ENCODE data around the gene CD79B.
"Not testable (repeated sequence)": the region's sequence is repeated elsewhere in the genome, so short reads cannot be mapped to it uniquely, and the experiment has no call there.

The CD79B gene

GRCh38 chr17:63909586-63909985, 22.5 kb downstream of the CD79B start:
- not testable (repeated sequence) for DNase-seq

GRCh38 chr17:63907161-63907778, 24.9 kb downstream of the CD79B start:
- not testable (repeated sequence) for DNase-seq

GRCh38 chr17:63904796-63905195, 27.3 kb downstream of the CD79B start:
- DNase-seq = not testable (repeated sequence)

GRCh38 chr17:63903787-63904201, 28.3 kb downstream of the CD79B start:
- not testable (repeated sequence) for DNase-seq

GRCh38 chr17:63901971-63902370, 30.2 kb downstream of the CD79B start:
- DNase-seq = not testable (repeated sequence)

GRCh38 chr17:63898899-63899798, 33.0 kb downstream of the CD79B start:
- DNase-seq = not testable (repeated sequence)

- not testable (repeated sequence) for DNase-seq
These were observed 35.4 kb downstream of the CD79B start, which contains the start of gene CSH1 for GRCh38 chr17:63896524-63897354. Gene CSH1 (minus strand): TSS chr17:63896574. CDS start chr17:63896511, 63 bp downstream.

GRCh38 chr17:63894821-63895220, 37.3 kb downstream of the CD79B start:
- not testable (repeated sequence) for DNase-seq

GRCh38 chr17:63894021-63894420, 38.1 kb downstream of the CD79B start:
- not testable (repeated sequence) for DNase-seq

GRCh38 chr17:63892316-63893037, 39.7 kb downstream of the CD79B start:
- not testable (repeated sequence) for DNase-seq

GRCh38 chr17:63889026-63889848, 42.9 kb downstream of the CD79B start:
- DNase-seq = peak; percentile 27

- not testable (repeated sequence) for DNase-seq
These were observed 47.0 kb downstream of the CD79B start for GRCh38 chr17:63885119-63885518.

GRCh38 chr17:63882626-63883126, 49.5 kb downstream of the CD79B start:
- not testable (repeated sequence) for DNase-seq

- peak; percentile 46 for DNase-seq
These were observed 50.1 kb downstream of the CD79B start, which contains the start of gene GH2 for GRCh38 chr17:63881935-63882601. Gene GH2 (minus strand): TSS chr17:63881944. CDS start chr17:63881801, 143 bp downstream.

- not testable (repeated sequence) for DNase-seq
These were observed 50.8 kb downstream of the CD79B start for GRCh38 chr17:63881337-63881736.

GRCh38 chr17:63880706-63881105, 51.4 kb downstream of the CD79B start:
- DNase-seq = no peak

All from fibroblast of skin of right quadriceps (primary cell).